NCI-H146 treated with DMSO at 0.1 percent for 48 hours (cell line): Measurements from ENCODE around the gene VSIG4.

Source experiments
- DNase-seq: peaks from one replicate; lab custom pipeline; 2025; ENCODE audit not compliant: unreplicated experiment; lab: John Stamatoyannopoulos, UW

Gene VSIG4

GRCh38 chrX:66009231-66009845, 30.5 kb downstream of the VSIG4 start:
- no peak for DNase-seq

- DNase-seq = no peak
These were observed 31.4 kb downstream of the VSIG4 start for GRCh38 chrX:66008328-66008970.

DNA sequence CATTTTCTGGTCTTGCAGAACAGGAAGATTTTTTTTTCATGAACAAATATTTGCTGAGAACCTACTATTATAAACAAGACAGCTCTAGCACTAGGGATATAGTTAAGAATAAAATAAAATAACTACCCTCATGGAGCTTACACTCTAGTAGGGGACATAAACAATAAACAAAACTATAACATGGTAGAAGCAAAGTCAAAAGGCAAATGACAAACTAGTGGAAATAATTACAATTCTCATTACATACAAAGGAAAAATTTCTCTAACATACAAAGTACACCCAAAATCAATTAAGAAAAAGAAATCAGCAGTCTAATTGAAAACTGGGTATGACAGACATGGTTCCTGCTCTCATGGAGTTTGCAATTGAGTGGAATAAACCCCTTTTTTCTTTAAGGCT, 32.0 kb downstream of the VSIG4 start:
- no peak for DNase-seq

DNA sequence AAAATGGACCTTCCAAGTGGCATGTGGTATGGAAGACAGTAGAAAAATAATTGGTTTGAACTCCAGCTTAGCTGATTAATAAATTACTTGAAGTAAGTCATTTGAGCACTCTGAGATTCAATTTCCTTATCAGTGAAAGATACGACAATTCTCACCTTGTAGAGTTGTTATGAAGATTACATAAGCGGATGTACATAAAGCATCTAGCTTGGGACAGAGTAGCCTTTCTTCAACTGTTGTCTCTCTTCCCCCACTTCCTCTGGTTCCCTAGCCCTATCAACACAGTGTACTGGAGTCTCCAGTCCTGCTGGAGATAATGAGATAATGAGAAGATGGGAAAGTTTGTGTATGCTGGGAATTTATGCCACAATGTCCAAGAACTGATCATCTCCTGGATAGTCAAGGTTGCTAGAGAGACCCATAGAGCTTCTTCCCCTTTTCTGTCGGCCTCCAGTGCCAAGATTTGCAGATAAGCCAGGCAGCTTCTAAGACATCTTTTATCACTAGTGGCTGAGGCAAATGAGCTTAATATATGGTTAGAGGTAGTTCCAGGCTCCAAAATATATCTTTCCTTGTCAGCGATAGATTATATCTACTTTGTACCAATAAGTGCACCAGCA, 33.9 kb downstream of the VSIG4 start:
- DNase-seq = no peak

GRCh38 chrX:66004928-66005829, 34.7 kb downstream of the VSIG4 start:
- DNase-seq = no peak

DNA sequence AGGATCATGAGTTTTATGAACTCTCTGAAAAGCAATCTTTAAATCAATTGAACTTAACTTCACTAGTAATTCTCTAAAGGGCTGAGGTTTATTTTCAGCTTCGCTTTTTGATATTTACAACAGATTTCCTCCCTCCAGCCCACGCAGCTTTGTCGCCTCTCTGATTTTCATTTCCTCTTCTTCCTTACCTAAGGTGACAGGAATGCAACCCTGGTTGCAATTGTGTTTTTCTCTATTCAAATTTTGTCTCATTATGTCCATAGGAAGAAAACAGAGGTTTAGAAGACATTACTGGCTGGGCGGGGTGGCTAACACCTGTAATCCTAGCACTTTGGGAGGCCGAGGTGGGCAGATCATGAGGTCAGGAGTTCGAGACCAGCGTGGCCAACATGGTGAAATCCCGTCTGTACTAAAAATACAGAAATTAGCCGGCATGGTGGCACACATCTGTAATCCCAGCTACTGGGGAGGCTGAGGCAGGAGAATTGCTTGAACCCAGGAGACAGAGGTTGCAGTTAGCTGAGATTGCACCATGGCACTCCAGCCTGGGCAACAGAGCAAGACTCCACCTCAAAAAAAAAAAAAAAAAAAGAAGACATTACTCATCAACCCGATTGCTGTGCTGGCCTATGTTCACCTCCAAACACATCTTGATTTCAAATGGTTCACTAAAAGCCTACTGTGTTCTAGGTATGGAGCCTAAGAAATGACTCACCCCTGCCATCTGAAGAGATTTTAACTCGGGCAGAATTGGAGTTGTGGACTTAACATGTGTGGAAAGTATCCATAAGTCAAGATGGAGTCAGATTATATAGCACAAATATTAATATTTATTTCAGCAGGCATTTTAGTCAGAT, 36.8 kb downstream of the VSIG4 start:
- no peak for DNase-seq

DNA sequence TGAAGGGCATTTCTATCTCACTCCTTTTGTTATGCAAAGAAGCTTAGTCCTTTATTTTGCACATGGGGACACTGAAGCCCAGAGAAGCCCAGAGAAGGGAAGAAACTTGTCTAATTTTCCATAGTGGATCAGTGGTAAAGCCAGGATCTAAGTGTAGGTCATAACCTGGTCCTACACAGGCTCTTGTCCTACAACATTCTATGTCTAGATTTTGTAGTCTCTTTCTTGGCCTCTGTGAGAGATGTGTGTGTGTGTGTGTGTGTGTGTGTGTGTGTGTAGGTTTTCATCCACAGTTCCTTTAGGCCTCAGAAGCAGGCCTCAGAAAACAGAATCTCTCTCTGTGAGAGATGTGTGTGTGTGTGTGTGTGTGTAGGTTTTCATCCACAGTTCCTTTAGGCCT, 38.3 kb downstream of the VSIG4 start:
- DNase-seq = no peak

DNA sequence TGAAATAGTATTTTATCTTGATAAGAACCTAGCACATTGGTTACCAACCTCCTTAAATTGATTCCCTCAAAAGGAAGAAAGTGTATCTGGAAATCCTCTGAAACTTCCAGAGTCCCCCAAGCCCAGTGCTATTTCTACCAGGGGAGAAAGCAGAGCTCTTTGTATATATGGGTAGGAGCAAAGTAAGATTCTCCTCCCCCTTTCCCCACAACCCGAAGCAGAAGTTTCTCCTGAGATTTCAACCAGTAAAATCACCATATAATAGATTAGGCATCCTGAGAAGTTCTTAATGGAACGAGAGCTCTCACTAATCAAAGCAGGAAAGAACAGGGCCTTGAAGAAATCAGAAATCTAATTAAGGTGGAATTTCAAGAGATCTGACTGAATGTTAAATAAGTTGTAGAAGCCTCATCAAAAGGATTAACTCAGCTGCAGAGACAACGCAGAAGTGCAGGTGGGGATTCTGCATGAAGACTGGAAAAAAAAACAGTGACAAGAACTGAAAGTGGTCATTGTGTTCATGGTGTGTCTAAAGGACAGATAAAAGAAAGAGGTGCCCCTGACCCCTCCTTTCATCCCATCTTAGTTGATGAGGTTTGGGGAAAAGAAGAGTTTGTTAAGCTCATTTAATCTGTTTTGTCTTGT, 39.1 kb downstream of the VSIG4 start:
- DNase-seq = no peak

DNA sequence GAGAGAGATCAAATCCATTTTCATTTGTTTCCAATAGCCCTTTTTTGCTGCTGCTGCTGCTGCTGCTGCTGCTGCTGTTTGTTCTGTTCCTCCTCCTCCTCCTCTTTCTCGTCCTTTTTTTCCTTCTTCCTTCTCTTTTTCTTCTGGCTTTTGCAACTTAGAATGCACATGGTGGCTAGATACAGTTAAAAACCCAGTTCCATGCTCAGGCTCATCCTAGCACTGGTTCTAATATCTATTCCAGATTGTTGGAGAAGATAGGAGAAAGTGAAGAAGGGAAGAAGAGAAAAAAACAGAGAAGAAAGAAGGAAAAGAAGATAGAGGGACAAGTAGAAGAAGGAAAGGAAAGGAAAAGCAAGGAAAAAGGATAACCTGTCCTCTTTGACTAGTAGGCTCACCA, 39.7 kb downstream of the VSIG4 start:
- no peak for DNase-seq

GRCh38 chrX:65999563-66000148, 40.2 kb downstream of the VSIG4 start:
- DNase-seq = no peak

- DNase-seq = no peak
These were observed 40.8 kb downstream of the VSIG4 start for GRCh38 chrX:65999029-65999562.

- no peak for DNase-seq
These were observed 41.7 kb downstream of the VSIG4 start for GRCh38 chrX:65997978-65998717.

DNA sequence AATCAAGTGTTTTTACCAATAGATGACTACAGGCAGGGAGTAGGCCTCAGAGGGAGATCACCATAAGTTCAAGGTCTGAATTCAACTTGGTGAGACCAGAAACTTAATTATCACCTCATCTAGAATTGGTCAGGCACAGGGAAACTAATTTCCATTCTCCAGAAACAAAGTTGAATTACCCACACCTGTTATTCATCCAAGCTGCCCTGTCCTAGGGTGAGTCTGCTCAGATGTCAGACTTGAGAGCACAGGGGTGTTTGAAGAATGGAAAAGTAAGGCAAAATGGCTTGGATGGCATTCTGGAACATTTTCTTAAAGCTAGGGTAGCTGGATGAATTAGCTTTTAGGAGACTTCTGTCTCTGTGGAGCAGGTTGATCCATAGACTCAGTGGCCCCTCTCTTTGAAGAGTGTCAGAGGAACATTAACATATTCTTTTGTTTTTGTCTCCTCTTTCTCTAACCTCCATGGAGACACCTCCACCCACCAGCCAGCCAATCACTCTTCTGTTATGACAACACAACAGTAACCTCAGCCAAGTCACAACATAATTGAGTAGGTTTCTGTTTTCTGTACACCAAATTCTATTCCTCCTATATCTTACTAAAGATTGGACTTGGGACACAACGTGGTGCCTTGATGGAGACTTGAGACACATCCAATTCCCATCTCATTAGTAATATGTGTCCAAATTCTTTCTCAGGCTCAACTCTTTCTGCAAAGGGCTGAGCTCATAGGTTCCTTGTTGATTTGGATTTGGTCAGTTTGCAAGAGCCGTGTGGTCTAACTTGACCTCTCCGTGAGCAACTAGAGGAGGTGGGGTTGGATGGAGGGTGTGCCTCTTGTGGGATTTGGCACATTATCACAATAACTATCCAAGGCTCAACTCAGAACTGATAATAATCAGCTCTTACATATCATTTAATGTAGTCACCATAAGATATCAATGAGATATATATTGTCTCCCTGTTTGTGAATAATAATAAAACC, 45.1 kb downstream of the VSIG4 start:
- no peak for DNase-seq

- DNase-seq = no peak
These were observed 45.9 kb downstream of the VSIG4 start for GRCh38 chrX:65993915-65994460.

DNA sequence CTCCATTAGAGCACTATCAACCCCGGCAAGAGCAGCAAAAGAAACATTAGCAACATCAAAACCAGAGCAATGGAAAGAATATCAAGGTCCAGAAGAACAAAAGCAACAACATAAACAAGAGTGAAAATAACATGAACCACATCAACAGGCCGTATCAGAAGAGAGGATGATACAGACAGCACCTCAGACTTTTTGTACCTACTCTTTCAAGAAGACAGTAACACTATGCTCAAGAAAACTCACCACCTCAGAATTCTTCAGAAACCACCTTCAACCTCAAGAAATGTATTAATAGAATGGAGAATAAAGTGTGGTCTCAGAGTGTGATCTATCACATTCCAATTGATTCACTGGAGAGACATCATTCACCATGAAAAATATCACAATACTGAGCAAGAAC, 46.5 kb downstream of the VSIG4 start:
- DNase-seq = no peak

DNA sequence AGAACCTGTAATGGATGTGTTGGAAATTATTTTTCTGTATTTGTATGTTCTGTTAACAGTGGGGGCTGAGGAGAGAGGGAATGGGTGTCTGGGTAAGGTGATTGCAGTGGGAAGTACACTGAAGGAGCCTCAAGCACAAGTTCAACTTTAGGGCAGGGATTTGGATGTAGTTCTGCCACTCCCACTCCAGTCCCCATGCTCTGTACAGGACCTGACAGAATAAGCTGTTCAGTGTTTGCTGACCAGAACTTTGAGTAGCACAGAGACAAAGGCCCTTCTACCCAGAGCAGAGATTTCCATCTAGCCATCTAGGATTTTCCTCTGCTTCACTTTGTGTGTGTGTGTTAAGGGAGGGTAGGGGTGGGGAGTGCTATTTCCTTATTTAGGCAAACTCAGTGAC, 49.2 kb downstream of the VSIG4 start:
- DNase-seq = no peak

DNA sequence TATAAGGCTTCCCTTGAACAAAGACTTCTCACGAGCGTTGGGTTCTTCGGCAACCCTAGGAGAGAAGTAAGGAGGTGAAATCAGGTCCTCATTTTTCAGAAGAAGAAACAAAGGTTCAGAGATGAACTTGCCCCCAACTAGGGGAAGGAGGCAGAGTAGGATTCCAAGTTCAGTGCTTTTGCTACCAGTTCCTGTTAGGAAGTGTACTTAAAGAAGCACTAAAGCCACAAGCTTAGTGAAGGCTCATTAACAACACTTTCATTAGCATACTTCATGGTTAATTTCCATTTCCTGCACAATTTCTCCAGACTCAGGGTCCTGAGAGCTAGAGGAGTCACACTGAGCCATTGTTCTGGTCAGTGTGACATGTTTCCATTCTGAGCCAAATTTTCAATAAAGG, 52.1 kb downstream of the VSIG4 start:
- DNase-seq = no peak
